H7 (cell line): ENCODE results near the gene MXRA7. TPM values are rescaled to one million over a fixed set of nuclear protein-coding genes. Genes with fewer than 3 reads are reported as not detected.
A peak's percentile ranks its signal among the peaks of the same experiment; 100 is the strongest.

Experiments
- DNase-seq: peaks from one replicate; pipeline ENCODE4 v3.0.0; 2012
- H3K27me3 ChIP-seq: 2 replicates; pipeline ENCODE4 v1.6.0; 2011; ENCODE audit warnings: mild to moderate bottlenecking, low read length; ENCODE audit not compliant: control insufficient read depth, insufficient read depth
- H3K36me3 ChIP-seq: replicated peaks from 2 replicates; pipeline ENCODE4 v1.5.1; 2011; ENCODE audit warnings: low read length; ENCODE audit not compliant: control insufficient read depth, insufficient read depth
- H3K4me3 ChIP-seq: 2 replicates; pipeline ENCODE4 v1.5.1; 2011; ENCODE audit warnings: low read depth, mild to moderate bottlenecking, control low read depth, low read length, moderate library complexity; ENCODE audit not compliant: insufficient read depth
- total RNA-seq: library from RNA; depleted of rRNA; stranded (reverse); fragments of >200 nt; shearing (Covaris generic); gene quantifications from 2 replicates; pipeline ENCODE4 v1.2.3, GENCODE V29; 2014

Gene MXRA7
- total RNA-seq, 1 experiment from 2014 or later = 59.3 TPM

DNA sequence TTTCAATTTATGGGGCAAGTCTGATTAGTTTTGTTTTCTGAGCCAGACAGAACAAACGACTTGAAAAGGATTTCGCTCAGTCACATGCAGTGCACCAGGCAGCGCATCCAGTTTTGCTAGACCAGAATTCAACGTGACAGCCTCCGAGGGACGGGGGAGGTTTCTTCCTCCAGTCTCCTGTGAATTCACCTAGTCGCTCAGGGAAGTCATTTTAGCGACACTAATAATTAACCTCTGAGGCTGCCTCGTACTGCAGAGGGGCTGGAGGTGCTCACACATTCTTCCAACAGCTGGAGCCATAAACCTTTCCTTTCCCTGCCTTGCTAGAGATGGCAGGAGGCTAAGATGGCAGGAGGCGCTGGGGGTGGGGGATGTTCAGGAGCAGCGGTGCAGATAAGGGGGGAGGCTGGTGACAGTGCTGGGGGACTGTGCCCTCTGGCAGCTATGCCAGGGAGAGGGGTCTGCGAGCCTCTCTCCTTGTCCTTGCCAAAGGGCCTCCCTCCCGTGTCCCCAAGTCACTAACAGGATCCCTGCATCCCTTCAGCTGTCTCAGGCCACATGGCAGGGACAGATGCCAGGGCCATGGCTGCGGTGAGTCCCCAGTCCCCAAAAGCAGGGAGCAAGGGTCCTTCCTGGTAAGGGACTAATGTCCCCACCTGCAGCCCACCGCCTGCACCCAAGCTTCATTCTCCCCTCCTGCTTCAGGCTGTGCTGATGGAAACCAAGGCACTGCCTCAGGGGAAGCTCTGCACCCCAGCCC, 24.0 kb downstream of the MXRA7 start:
- Histone ChIP-seq H3K4me3 (no peak overlapping the region), H3K36me3 (no peaks in the 10 kb centered on the region), H3K27me3 (no peaks in the 10 kb centered on the region)
- peak; percentile 55 for DNase-seq

DNA sequence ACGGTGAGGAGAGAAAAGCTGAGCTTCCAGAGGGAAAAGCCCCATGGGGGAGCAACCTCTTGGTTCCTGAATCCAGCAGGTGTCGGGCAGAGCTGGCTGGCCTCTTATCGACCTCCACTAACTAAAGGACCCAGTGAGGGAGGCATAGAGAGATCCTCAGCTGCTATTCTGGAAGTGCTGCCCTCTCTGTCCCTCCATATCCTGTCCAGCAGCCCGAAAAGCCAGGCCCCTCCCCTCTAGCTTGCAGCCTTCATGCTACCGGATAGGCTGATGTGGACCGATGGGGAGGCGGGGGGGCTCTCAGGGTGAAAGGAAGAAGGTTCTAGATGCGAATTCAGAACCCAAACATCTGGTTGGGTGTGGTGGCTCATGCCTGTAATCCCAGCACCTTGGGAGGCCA, 24.9 kb downstream of the MXRA7 start:
- Histone ChIP-seq H3K36me3 (no peaks in the 10 kb centered on the region), H3K4me3 (no peak overlapping the region), H3K27me3 (no peaks in the 10 kb centered on the region)
- peak; percentile 56 for DNase-seq

DNA sequence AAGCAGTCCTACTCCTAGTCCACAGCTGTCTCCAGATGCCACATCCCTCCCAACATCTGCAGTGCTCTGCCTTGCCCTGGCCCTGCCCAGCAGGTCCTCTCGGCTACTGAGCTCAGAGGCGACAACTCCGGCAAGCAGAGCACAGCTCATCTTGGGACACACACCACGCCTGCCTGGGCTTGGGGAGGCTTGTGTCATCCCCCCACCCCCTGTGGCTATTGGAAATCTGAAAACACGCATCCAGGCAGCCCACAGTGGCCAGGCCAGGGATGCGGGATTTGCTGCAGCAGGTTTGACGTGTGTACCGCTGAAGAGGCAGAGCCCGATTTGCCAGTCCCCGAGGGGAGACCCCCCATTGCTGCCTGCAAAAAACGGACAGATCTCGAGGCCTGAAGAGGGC, 25.4 kb downstream of the MXRA7 start:
- no peaks in the 10 kb centered on the region for H3K36me3 ChIP-seq
- DNase-seq = peak; percentile 48
- no peak overlapping the region for H3K4me3 ChIP-seq
- no peaks in the 10 kb centered on the region for H3K27me3 ChIP-seq

DNA sequence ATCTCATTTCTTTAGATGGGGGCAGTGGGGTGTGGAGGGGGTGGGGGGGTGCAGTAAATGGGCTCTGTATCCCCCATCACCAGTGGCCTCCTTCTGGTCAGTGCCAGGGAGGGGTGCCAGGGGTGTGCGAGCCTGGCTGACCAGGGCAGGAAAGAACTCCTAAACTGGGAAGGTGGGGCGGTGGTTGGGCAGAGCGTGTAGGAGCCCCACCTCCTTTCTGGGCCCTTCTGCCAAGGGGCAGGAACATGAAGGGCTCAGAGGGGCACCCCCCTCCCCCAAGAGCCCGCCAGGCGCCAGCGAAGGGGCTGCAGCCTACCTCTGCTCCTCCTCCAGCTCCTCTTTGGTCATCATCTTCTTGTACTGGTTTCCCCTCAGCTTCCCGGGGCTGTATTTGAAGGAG, 26.0 kb downstream of the MXRA7 start:
- H3K27me3 ChIP-seq = no peaks in the 10 kb centered on the region
- no peak overlapping the region for H3K4me3 ChIP-seq
- no peaks in the 10 kb centered on the region for H3K36me3 ChIP-seq
- peak; percentile 40 for DNase-seq

DNA sequence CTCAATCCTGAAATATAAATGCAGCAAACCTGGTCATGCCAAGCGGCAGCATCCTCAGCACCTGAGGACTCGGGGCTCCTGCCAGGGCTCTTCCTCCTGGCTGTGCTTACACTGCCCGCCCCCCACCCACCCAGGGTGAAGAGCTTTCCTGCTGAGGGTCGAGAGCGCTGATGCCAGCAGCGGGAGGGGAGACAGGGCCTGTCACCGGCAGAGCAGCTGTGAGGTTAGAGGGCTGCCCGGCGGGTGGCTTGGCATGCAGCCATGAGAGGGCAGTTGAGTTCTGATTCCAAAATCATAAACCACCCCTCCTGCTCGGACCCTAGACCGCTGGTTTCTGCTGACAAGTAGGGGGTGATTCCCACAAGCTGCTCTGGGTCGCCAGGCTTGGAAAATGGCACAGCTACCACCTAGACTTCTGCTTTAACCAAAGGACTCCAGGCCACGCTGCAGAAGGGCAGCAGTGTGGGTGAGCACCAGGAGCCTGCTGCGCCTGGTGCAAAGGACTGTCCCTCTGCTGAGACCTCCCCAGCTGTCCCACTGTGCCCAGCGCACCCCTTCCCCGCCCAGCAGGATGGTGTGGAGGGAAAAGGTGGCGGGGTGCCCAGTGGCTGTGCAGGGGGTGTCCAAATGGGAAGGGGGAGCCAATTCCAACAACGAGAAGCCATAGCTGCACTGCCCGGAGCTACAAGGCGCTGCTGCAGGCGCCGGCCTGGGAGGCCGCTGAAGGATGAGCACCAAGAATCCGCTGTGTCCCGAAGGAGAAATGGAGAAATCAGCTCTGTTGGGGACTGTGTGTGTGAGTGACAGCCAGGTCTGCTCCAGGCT, 26.6 kb downstream of the MXRA7 start:
- peak; percentile 54 for DNase-seq
- Histone ChIP-seq H3K4me3 (no peak overlapping the region), H3K27me3 (no peaks in the 10 kb centered on the region), H3K36me3 (no peaks in the 10 kb centered on the region)

DNA sequence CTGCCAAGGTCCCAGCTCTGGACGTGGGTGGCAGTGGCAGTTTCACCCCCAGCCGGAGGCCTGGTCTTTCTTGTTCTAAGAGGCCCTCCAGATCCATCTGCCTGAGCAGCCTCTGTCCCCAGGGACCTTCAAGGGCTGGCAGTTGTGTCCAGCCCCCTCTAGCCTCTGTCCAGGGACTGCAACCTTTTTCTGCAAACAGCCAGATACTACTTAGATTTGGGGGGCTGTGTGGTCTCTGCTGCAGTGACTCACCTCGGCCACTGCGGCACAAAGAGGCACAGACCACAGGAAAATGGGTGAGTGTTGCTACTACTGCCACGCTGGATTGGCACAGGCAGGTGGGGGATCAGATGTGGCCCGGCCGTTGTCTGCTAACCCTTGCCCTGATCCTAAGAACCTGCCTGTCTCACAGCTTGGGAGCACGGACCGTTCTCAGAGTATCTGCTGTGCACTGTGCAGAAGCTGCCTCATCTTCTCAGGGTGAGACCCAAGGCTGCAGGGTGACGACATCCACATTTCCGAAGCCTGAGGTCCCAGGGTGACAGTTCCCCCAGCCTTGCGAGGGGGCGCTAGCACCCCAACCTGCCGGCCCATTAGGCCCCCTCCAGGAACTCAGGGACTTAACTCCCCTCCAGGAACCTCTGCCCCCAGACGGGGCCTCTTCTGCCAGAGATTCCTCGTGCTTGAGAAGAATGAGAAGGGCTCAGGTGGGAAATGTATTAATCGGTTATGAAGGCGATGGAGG, 27.6 kb downstream of the MXRA7 start:
- peak; percentile 91 for DNase-seq
- H3K4me3 ChIP-seq = no peak overlapping the region
- no peaks in the 10 kb centered on the region for H3K27me3 ChIP-seq
- no peaks in the 10 kb centered on the region for H3K36me3 ChIP-seq

DNA sequence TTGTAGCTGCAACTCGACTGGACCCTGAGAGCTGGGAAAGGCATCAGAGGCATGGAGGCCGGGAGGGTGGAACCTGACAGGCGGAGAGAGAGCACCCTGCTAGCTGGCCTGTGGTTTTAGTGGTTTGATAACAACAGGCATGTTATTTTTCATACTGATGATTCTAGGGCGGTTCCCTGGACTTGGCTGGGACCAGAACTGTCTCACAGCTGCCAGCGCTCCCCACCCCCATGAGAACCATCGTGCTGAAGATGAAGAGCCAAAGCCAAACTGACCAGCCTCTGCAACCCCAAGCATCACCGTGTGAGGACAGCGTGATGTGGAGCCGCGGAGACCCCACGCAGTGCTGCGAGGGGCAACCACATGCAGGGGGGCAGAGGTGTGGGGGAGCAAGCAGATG, 28.5 kb downstream of the MXRA7 start:
- no peak for DNase-seq
- Histone ChIP-seq H3K36me3 (no peaks in the 10 kb centered on the region), H3K4me3 (no peak overlapping the region), H3K27me3 (no peaks in the 10 kb centered on the region)

DNA sequence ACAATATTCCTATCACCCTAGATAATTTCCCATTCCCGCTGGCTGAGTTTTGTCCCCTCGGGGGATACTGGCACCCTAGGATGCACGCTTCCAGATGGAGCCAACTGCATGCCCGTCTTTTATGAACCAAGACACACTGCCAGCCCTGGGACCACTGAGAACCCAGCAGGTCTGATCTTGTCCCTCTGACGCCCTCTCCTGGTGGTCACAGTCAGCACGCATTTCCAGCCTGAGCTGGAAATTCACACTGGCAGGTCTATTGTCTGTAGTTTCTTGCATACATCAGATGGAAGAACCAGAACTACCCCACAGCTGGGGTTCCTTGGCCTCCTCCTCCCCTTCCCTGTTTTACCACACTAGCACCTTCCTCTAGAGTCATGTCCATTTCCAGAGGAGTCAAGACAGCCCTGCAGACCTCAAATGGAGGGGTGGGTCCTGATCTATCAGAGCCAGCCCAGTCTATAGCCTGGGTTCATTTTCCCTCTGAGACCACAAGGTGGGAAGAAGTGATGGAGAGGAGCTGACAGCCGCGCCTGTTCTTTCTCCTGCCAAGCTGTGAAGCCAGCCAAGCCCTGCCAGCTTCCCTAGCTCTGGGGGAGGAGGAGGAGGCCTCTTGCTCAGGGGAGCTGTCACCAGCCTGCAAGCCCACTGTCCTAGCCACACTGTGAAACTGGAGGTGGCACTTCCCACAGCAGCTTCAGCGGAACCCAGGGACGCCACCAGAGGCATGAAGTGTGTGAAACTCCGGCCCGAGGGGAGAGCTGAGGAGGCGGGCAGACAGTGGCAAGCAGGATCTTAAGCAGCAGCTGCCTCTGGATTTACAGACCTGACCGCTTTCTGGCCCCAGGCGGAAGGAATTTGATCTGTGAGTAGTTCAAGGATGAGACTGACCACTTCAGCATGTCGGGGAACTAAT, 29.3 kb downstream of the MXRA7 start:
- no peak overlapping the region for H3K4me3 ChIP-seq
- no peaks in the 10 kb centered on the region for H3K36me3 ChIP-seq
- DNase-seq = peak; percentile 91
- H3K27me3 ChIP-seq = no peaks in the 10 kb centered on the region

DNA sequence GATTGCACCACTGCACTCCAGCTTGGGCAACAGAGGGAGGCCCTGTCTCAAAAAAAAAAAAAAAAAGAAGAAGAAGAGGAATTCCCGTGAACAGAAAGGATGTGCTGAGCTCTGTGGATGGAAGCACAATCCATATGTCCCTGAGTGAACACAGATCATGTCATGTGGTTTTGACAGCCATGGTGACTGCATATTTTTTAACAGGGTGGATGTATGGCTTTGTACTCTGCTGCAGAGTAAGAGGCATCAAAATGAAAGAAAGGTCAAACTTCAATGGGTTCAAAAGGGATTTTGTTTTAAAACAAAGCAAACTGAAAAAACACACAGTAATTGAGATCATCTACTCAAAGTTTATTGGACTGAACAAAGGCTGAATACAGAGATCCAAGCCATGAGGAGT, 31.5 kb downstream of the MXRA7 start:
- Histone ChIP-seq H3K36me3 (no peaks in the 10 kb centered on the region), H3K4me3 (no peak overlapping the region), H3K27me3 (no peaks in the 10 kb centered on the region)
- no peak for DNase-seq

DNA sequence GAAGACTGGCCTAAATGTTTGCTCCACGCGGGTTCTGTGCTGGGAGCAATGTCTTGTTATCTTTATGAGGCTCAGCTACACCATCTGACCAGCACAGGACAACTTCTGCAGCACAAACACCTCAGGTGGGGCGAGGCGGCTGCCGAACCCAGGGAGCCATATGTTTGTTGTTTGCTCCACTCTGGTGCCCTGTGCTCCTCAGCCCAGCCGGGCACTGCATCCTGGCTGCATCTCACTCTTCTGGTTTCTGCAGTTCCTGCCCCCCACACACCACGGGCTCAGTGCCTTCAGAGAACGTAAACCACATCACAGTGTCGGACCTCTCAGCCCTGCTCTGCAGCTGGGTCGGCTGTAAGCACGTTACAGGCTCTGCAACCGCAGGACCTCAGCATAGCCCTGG, 32.4 kb downstream of the MXRA7 start:
- no peak for DNase-seq
- no peak overlapping the region for H3K4me3 ChIP-seq
- H3K27me3 ChIP-seq = no peaks in the 10 kb centered on the region
- no peaks in the 10 kb centered on the region for H3K36me3 ChIP-seq

DNA sequence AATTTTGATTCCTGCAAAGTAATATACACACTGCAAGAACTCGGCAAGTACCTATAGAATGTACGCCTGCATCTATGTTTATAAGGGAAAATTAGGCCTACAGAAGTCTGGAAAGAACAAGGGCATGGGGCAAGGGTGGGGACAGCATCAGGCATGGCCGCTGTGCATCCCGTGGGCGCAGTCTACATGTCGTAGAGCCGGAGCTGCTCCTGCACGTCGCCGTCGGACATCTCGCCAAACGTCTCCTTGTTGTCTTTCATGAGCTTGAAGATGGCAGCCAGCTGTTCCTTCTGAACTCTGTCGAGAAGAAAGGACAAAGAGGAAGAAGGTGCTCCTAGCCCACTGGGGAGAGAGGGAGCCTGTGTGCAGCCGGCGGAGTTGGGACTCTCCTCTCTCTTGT, 33.4 kb downstream of the MXRA7 start:
- Histone ChIP-seq H3K4me3 (no peak overlapping the region), H3K36me3 (no peaks in the 10 kb centered on the region), H3K27me3 (no peaks in the 10 kb centered on the region)
- no peak for DNase-seq

DNA sequence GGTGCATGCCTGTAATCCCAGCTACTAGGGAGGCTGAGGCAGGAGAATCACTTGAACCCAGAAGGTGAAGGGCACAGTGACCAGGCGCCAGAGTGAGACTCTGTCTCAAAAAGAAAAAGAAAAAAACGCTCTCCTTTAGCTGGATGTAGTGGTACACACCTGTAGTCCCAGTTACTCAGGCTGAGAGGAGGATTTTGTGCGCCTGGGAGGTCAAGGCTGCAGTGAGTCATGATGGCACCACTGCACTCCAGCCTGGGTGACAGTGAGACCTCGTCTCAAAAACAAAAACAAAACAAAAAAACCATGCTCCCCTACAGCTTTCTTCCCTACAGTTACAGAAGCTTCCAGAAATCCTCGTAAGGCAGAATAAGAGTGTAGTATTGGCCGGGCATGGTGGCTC, 34.1 kb downstream of the MXRA7 start:
- no peaks in the 10 kb centered on the region for H3K36me3 ChIP-seq
- H3K4me3 ChIP-seq = no peak overlapping the region
- H3K27me3 ChIP-seq = no peaks in the 10 kb centered on the region
- DNase-seq = no peak

DNA sequence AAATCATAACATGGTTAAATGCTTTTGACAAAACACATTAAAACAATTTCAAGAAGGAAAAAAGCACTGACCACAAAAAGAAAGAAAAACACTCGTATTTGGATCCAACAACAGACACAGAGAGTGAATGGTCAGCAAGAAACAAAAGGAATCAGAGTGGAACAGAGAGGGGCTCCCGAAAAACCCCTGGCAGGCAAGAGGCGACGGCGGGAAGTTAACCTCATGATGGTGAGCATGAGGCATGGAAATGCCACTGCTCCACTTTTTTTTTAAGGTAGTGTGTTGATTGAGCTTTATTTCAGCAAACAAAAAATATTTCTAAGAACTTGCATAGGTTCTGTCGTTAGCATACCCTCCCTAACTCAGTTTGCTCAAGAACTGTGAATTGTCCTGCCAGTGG, 35.1 kb downstream of the MXRA7 start:
- Histone ChIP-seq H3K4me3 (no peak overlapping the region), H3K27me3 (no peaks in the 10 kb centered on the region), H3K36me3 (no peaks in the 10 kb centered on the region)
- DNase-seq = no peak

DNA sequence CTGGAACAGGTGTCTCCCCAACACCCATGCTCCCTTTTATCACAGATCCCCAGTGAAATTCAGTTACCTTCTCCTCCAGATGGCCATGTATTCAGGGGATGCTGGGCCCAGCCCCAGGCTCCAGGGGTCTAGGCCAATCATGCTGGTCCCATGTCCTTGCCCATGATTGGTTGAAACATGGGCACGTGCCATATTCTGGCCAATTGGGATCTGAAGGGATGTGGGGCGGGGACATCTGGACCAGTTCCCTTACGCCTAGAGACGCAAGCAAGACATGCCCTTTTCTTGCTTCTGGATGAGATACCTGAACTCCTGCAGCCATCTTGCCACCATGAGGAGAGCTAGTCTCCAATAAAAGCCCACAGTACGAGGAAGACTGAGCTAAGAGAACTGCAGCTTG, 36.2 kb downstream of the MXRA7 start:
- no peaks in the 10 kb centered on the region for H3K27me3 ChIP-seq
- H3K4me3 ChIP-seq = no peak overlapping the region
- peak; percentile 54 for DNase-seq
- H3K36me3 ChIP-seq = no peaks in the 10 kb centered on the region
